ENCODE data around the gene WASF3.

GRCh38 chr13:26593661-26594060, 36.2 kb downstream of the WASF3 start:
- TF ChIP-seq, protein P1, sequence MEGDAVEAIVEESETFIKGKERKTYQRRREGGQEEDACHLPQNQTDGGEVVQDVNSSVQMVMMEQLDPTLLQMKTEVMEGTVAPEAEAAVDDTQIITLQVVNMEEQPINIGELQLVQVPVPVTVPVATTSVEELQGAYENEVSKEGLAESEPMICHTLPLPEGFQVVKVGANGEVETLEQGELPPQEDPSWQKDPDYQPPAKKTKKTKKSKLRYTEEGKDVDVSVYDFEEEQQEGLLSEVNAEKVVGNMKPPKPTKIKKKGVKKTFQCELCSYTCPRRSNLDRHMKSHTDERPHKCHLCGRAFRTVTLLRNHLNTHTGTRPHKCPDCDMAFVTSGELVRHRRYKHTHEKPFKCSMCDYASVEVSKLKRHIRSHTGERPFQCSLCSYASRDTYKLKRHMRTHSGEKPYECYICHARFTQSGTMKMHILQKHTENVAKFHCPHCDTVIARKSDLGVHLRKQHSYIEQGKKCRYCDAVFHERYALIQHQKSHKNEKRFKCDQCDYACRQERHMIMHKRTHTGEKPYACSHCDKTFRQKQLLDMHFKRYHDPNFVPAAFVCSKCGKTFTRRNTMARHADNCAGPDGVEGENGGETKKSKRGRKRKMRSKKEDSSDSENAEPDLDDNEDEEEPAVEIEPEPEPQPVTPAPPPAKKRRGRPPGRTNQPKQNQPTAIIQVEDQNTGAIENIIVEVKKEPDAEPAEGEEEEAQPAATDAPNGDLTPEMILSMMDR (IDR thresholded peaks at IDR 0.05): no peak
- TF ChIP-seq POLR2A (IDR thresholded peaks at IDR 0.05): no peak

Measured in esophagus squamous epithelium (tissue), 4 donors.